ENCODE results near the gene SGO2.
"Not testable (repeated sequence)": the region's sequence is repeated elsewhere in the genome, so short reads cannot be mapped to it uniquely, and the experiment has no call there.

Gene SGO2

DNA sequence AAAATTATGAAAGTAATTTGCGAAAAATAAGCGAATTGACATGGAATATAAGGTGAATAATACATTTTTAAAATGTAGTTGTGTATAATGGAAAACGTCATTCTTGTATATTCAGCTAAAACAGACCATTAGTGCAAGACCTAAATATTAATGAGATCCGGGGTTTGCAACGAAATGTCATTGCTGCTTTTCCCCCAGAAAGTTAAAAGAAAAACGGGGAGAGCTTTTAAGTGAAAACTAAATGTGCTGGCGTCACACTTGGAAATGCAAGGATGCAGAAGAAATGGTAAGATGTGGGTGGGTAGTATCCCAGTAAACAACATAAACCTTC is 491 bp upstream of the SGO2 start:
- DNase-seq = no peak

DNA sequence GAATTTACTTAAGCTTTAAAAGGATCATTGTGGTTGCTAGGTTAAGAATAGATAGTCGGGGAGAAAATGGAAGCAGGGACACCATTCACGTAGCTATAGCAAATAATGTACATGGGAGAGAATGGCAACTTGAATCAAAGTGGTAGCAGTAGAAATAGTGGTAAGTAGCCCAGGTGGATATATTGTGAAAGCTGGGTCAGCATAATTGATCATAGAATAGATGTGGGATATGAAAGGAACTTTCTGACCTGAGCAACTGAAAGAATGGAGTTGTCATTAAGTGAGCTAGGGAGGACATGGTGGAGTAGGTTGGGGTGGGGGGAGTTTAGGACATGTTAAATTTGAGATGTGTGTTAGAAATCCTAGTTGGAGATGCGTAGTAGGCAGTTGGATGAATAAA is 2.2 kb downstream of the SGO2 start:
- DNase-seq = no peak

GRCh38 chr2:200533754-200534153 is 7.7 kb downstream of the SGO2 start:
- DNase-seq = no peak

DNA sequence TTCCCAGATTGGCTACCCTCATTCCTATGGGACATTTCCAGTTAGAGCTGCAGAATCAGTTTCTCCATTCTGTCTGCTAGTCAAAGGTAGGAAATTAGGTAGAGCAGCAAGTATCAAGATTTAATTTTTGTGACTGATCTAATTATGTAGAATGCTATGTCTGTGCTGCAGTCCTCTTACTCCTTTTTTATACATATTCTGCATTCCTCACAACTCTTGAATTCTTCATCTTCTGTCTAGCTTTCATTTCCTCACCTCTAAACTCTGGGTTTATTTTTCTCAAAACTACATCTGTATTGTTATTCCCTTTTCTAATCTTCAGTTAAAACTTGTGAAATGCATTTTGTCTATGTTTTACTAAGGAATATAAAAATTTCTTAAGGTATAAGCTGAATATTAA is 8.6 kb downstream of the SGO2 start:
- no peak for DNase-seq

DNA sequence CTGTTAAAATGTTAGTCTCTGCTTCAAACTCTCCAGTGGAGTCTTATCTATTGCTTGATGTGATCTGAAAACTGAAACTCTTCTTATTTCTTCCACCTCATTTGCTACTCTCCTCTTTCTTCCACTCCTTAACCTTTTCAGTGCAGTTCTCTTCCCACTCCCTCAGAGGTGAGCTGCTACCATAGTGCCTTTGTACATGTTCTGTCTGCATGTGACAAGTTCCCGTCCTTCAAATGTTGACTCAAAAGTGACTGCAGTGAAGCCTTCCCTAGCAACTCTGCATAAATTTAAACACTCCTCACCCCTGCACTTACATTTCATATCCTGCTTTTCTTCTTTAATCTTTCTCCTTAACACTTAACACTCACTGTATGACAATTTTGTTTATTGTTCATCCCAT is 12.1 kb downstream of the SGO2 start:
- no peak for DNase-seq

DNA sequence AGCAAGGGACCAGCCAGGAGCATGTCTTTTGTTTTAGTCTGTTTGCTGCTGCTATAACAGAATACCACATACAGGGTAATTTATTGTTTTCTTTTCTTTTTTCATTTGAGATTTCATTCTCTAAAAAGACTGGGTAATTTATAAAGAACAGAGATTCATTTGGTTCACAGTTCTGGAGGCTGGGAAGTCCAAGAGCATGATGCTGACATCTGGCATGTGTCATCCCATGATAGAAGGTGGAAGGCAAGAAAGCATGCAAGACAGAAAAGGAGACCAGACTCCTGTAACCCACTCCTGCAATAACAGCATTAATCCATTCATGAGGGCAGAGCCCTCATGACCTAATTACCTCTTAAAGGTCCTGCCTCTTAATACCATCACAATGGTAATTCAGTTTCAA is 14.8 kb downstream of the SGO2 start:
- DNase-seq = no peak

- not testable (repeated sequence) for DNase-seq
Measured at GRCh38 chr2:200566596-200566995, 40.6 kb downstream of the SGO2 start.

DNA sequence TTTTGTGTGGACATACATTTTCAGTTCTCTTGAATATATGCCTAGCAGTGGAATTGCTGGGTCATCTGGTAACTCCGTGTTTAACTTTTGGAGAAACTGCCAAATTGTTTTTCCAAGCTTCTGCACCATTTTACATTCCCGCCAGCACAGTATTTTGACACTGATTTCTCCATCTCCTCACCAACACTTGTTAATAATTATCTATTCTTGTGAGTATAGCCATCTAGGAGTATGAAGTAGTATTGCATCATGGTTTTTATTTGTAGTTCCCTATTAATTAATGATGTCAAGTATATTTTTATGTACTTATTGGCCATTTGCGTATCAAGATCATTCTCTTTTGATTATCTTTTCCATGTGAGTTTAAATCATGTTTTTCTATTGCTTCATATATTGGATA is 41.9 kb downstream of the SGO2 start:
- DNase-seq = no peak

DNA sequence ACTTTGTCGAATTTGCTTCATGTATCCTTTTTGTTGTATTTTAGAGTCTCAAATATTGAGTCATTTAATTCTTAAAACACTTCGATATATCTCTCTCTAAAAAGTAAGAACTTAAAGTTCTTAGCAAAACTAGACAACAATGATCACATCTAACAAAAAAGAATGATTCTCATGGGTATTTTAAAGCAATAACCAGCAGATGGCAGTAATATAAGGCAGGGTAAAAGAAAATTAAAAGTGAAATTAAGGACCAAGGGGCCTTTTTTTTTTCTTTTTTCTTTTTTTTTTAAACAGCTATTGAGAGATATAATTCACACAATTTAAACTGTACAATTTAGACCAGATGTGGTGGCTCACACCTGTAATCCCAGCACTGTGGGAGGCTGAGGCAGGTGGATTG is 50.0 kb downstream of the SGO2 start:
- peak in 1 of 2 experiments; percentile 39 for DNase-seq

DNA sequence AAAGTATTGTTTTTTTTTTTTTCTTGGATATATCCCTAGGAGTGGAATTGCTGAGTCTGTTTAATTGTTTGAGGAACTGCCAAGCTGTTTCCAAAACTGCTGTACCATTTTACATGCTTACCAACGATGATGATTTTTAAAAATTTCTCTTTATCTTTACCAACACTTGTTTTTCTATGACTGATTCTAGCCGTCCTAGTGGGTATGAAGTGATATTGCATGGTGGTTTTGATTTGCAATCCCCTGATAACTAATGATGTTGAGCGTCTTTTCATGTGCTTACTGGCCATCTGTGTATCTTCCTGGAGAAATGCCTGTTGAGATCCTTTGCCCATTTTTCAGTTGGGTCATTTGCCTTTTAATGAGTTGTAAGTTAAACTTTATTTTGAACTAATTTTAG is 51.0 kb downstream of the SGO2 start:
- no peak for DNase-seq

GRCh38 chr2:200578778-200579177 is 52.8 kb downstream of the SGO2 start:
- DNase-seq = peak in 1 of 2 experiments; percentile 17

DNA sequence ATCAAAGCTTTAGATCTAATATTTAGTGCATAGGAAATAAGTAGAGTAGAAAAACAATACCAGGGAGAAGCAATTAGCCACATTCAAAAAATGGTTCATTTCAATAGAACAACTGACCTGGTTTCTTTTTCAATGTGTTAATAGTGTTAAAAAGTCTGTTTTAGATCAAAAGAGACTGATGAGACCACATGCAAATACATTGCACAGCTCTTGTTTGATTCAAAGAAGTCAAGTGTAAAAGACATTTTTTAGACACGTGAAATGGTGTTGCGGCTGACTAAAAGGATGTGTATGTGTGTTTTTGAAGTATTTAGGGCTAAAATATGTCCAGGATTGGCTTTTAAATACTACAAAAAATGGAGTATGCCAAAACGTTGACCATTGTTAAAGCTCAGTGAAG is 58.6 kb downstream of the SGO2 start:
- DNase-seq = no peak

- DNase-seq = no peak
Measured at GRCh38 chr2:200585340-200585729, 59.3 kb downstream of the SGO2 start.

- no peak for DNase-seq
Measured at GRCh38 chr2:200585730-200586643, 60.0 kb downstream of the SGO2 start, which contains the start of gene AOX1. AOX1 (plus strand) TSS chr2:200586014; CDS start chr2:200586109, 95 bp downstream.

GRCh38 chr2:200586644-200586975 is 60.6 kb downstream of the SGO2 start:
- no peak for DNase-seq

- no peak for DNase-seq
Measured at GRCh38 chr2:200587007-200587616, 61.1 kb downstream of the SGO2 start.

GRCh38 chr2:200588076-200588678 is 62.2 kb downstream of the SGO2 start:
- DNase-seq = no peak

GRCh38 chr2:200590090-200590489 is 64.1 kb downstream of the SGO2 start:
- no peak for DNase-seq

GRCh38 chr2:200591308-200591707 is 65.3 kb downstream of the SGO2 start:
- no peak for DNase-seq

- no peak for DNase-seq
Measured at GRCh38 chr2:200592406-200593075, 66.5 kb downstream of the SGO2 start.

GRCh38 chr2:200593905-200594304 is 67.9 kb downstream of the SGO2 start:
- DNase-seq = no peak

GRCh38 chr2:200595913-200596312 is 69.9 kb downstream of the SGO2 start:
- no peak for DNase-seq

- DNase-seq = no peak
Measured at GRCh38 chr2:200596774-200597570, 71.0 kb downstream of the SGO2 start.

All from SW 1271 (cell line).